HepG2 (cell line): ENCODE results near the gene ARHGEF39. TPM values are rescaled to one million over a fixed set of nuclear protein-coding genes. Genes with fewer than 3 reads are reported as not detected.

Experiments used
- CCAR2 ChIP-seq: fragments of 200-400 bp; formaldehyde crosslinking; optimal IDR thresholded peaks from 2 replicates; pipeline ENCODE3; 2018; ENCODE audit warnings: low read depth, mild to moderate bottlenecking, low read length, moderate library complexity
- CREBL2 ChIP-seq: sonication (generic); formaldehyde crosslinking; IDR thresholded peaks from 2 replicates; pipeline ENCODE4 v1.8.1; 2023; ENCODE audit warnings: missing genetic modification reagents, mild to moderate bottlenecking, borderline replicate concordance
- ETV6 ChIP-seq: sonication (generic); formaldehyde crosslinking; conservative IDR thresholded peaks from 2 replicates; pipeline ENCODE4 v1.4.0; 2020; ENCODE audit warnings: missing genetic modification reagents
- FOSL1 ChIP-seq: sonication (generic); formaldehyde crosslinking; IDR thresholded peaks from 2 replicates; pipeline ENCODE4 v1.9.0; 2021; ENCODE audit warnings: missing genetic modification reagents, borderline replicate concordance
- FOSL2 ChIP-seq: sonication (generic); formaldehyde crosslinking; IDR thresholded peaks from 2 replicates; pipeline ENCODE4 v1.4.0; 2020; ENCODE audit warnings: missing genetic modification reagents
- KLF16 ChIP-seq, 2 experiments: sonication (generic) in 1 of 2; formaldehyde crosslinking in 1 of 2; IDR thresholded peaks; 2 replicates each; pipeline versions ENCODE4 v1.6.1 to v1.8.0; 2016 to 2023; ENCODE audit warnings: missing genetic modification reagents in 2 of 2, missing compliant biosample characterization in 1 of 2
- MAF1 ChIP-seq: sonication (generic); formaldehyde crosslinking; IDR thresholded peaks from 2 replicates; pipeline ENCODE4 v1.5.0; 2020; ENCODE audit warnings: missing genetic modification reagents, borderline replicate concordance
- NCOA5 ChIP-seq: sonication (generic); formaldehyde crosslinking; IDR thresholded peaks from 2 replicates; pipeline ENCODE4 v1.4.0; 2020; ENCODE audit warnings: missing genetic modification reagents
- PRDM10 ChIP-seq: sonication (generic); formaldehyde crosslinking; IDR thresholded peaks from 2 replicates; pipeline ENCODE4 v1.4.0; 2020; ENCODE audit warnings: low read depth, missing genetic modification reagents
- RBM22 ChIP-seq: fragments of 200-400 bp; formaldehyde crosslinking; optimal IDR thresholded peaks from 2 replicates; pipeline ENCODE3; 2017; ENCODE audit warnings: mild to moderate bottlenecking, low read length, moderate library complexity
- TERF1 ChIP-seq: sonication (generic); formaldehyde crosslinking; IDR thresholded peaks from 2 replicates; pipeline ENCODE4 v1.8.0; 2022; ENCODE audit warnings: mild to moderate bottlenecking, missing genetic modification reagents, moderate library complexity
- YEATS2 ChIP-seq: sonication (generic); formaldehyde crosslinking; IDR thresholded peaks from 2 replicates; pipeline ENCODE4 v1.4.0; 2020; ENCODE audit warnings: missing genetic modification reagents, borderline replicate concordance
- ZNF549 ChIP-seq: sonication (generic); formaldehyde crosslinking; IDR thresholded peaks from 2 replicates; pipeline ENCODE4 v1.5.0; 2020; ENCODE audit warnings: missing genetic modification reagents
- ZNF619 ChIP-seq: sonication (generic); formaldehyde crosslinking; IDR thresholded peaks from 2 replicates; pipeline ENCODE4 v1.4.0; 2020; ENCODE audit warnings: mild to moderate bottlenecking, missing genetic modification reagents
- ZNF75D ChIP-seq: sonication (generic); formaldehyde crosslinking; IDR thresholded peaks from 2 replicates; pipeline ENCODE4 v1.8.1; 2023; ENCODE audit warnings: missing genetic modification reagents, mild to moderate bottlenecking, borderline replicate concordance
- ZNF850 ChIP-seq: sonication (generic); formaldehyde crosslinking; conservative IDR thresholded peaks from 2 replicates; pipeline ENCODE4 v1.9.0; 2021; ENCODE audit warnings: mild to moderate bottlenecking, missing genetic modification reagents
- ZSCAN22 ChIP-seq: sonication (generic); formaldehyde crosslinking; IDR thresholded peaks from 2 replicates; pipeline ENCODE4 v1.4.0; 2020; ENCODE audit warnings: mild to moderate bottlenecking, missing genetic modification reagents
- ZSCAN25 ChIP-seq: sonication (generic); formaldehyde crosslinking; IDR thresholded peaks from 2 replicates; pipeline ENCODE4 v1.8.0; 2022; ENCODE audit warnings: mild to moderate bottlenecking, missing genetic modification reagents
- polyA plus RNA-seq, 8 experiments: library from polyadenylated mRNA; depleted of rRNA in 3 of 8; stranded (reverse) in 7 of 8; unstranded in 1 of 8; fragments of >200 nt; fragmentation: Illumina TruSeq in 4 of 8; extraction: Trizol in 4 of 8; gene quantifications; 2 replicates each; pipeline versions ENCODE4 v1.2.1 to v1.2.3, GENCODE V29; 2011 to 2016; ENCODE audit warnings: low read depth in 4 of 8, missing spikeins in 1 of 8, mixed read lengths in 1 of 8; ENCODE audit not compliant: insufficient read depth in 1 of 8
- total RNA-seq, 5 experiments: library from RNA; depleted of rRNA; stranded (reverse); fragments of >200 nt; fragmentation: Illumina TruSeq; extraction: Trizol; gene quantifications; 2 replicates each; pipeline ENCODE4 v1.2.3, GENCODE V29; 2016; ENCODE audit warnings: low read depth in 1 of 5
- TF ChIP-seq, protein P1 (sequence below): sonication (generic); formaldehyde crosslinking; IDR thresholded peaks from 2 replicates; pipeline ENCODE4 v1.4.0; 2020; ENCODE audit warnings: mild to moderate bottlenecking, missing genetic modification reagents
- TF ChIP-seq, protein P2 (sequence below): sonication (generic); formaldehyde crosslinking; conservative IDR thresholded peaks from 2 replicates; pipeline ENCODE4 v1.8.1; 2023; ENCODE audit warnings: missing genetic modification reagents

Gene ARHGEF39
- total and polyA plus RNA-seq, 2 of the 13 experiments (the other 11 are each of a cell fraction or from before 2014, with no cell fraction given) = 11.2 to 12.3 TPM

DNA sequence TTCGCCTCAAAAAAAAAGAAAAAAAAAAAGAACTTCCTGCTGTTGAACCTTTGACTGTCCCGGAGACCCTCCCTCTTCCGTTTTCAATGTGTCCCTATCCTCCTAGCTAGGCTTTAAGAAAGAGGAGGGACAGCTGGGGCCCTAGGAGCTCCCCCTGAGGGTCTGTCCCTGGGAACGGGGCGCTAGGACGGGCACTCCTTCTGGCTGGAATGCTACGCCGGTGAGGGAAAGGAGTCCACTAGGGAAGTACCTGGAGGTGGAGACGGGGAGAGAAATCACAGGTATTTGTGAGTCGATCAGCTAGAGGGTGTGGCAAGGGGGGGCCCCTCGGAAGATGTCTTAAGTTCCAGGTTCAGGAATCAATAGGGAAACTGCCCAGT lies 18.9 kb downstream of the ARHGEF39 start (continued):
- TF ChIP-seq CREBL2 (CRISPR knock-in tag) = no peak
- no peak for TF ChIP-seq MAF1 (CRISPR knock-in tag)
- TF ChIP-seq, protein P1, sequence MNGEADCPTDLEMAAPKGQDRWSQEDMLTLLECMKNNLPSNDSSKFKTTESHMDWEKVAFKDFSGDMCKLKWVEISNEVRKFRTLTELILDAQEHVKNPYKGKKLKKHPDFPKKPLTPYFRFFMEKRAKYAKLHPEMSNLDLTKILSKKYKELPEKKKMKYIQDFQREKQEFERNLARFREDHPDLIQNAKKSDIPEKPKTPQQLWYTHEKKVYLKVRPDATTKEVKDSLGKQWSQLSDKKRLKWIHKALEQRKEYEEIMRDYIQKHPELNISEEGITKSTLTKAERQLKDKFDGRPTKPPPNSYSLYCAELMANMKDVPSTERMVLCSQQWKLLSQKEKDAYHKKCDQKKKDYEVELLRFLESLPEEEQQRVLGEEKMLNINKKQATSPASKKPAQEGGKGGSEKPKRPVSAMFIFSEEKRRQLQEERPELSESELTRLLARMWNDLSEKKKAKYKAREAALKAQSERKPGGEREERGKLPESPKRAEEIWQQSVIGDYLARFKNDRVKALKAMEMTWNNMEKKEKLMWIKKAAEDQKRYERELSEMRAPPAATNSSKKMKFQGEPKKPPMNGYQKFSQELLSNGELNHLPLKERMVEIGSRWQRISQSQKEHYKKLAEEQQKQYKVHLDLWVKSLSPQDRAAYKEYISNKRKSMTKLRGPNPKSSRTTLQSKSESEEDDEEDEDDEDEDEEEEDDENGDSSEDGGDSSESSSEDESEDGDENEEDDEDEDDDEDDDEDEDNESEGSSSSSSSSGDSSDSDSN (CRISPR knock-in tag) = peak; percentile 51; the same call in 1 of the 2 replicates
- TF ChIP-seq, protein P2, sequence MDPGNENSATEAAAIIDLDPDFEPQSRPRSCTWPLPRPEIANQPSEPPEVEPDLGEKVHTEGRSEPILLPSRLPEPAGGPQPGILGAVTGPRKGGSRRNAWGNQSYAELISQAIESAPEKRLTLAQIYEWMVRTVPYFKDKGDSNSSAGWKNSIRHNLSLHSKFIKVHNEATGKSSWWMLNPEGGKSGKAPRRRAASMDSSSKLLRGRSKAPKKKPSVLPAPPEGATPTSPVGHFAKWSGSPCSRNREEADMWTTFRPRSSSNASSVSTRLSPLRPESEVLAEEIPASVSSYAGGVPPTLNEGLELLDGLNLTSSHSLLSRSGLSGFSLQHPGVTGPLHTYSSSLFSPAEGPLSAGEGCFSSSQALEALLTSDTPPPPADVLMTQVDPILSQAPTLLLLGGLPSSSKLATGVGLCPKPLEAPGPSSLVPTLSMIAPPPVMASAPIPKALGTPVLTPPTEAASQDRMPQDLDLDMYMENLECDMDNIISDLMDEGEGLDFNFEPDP (CRISPR knock-in tag) = 0 out of 2 replicates have a peak, but pooled peaks have one; percentile 41
- no peak for TF ChIP-seq ZSCAN25
- TF ChIP-seq ZSCAN22 (CRISPR knock-in tag) = no peak
- TF ChIP-seq FOSL1 (CRISPR knock-in tag) = no peak
- TF ChIP-seq FOSL2 = no peak
- TF ChIP-seq ZNF619 (CRISPR knock-in tag) = no peak
- TF ChIP-seq ETV6 = no peak
- no peak for TF ChIP-seq CCAR2
- no peak for TF ChIP-seq ZNF549 (CRISPR knock-in tag)
- peak; percentile 61; the same call in 1 of the 2 replicates for TF ChIP-seq ZNF850 (CRISPR knock-in tag)
- no peak for TF ChIP-seq KLF16 (CRISPR knock-in tag; IDR thresholded peaks at IDR 0.05)
- TF ChIP-seq RBM22 = no peak
- TF ChIP-seq PRDM10 = no peak
- no peak for TF ChIP-seq NCOA5 (CRISPR knock-in tag)
- no peak for TF ChIP-seq ZNF75D (CRISPR knock-in tag)
- TF ChIP-seq TERF1 = no peak
- no peak for TF ChIP-seq YEATS2 (CRISPR knock-in tag)
